ENCODE results near the gene THADA.
"Not testable (repeated sequence)": the region's sequence is repeated elsewhere in the genome, so short reads cannot be mapped to it uniquely, and the experiment has no call there.

THADA gene

DNA sequence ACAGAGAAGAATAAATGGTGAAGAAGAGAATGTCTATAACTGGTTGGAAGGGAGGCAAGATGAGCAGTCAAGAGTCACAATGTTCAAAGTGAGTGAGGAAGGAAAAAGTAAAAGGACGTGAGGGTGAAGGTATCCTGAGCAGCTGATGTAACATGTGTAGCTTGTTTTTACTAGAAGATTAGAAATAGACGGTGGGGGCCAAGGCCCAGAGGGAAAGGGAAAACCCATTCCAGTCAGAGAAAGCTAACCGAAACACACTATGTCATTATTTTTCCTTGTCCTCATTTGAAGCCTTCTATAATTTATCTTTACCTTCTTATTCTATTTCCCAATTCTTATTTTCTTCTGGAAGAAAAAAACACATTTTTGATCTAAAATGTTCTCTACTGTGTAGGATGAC, 176.6 kb downstream of the THADA start:
- DNase-seq, result no peak

DNA sequence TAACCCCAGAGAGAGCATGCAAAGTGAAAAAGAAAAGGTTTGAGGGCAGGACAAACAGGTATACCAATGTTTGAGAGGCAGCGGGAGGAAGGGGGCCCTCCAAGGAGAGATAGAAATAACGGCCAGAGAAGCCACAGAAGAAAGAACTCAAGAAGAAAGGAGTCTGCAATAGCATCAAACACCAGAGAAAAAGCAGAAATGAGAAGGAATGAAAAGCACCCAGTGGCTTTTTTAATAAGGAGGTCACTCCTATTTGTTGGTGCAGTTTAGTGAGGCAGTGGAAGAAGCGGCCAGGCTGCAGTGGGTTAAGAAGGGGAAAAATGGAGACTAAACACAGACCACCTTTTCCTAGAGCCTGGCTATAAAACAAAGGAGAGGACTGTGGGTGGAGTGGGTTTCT, 177.2 kb downstream of the THADA start:
- no peak for DNase-seq

DNA sequence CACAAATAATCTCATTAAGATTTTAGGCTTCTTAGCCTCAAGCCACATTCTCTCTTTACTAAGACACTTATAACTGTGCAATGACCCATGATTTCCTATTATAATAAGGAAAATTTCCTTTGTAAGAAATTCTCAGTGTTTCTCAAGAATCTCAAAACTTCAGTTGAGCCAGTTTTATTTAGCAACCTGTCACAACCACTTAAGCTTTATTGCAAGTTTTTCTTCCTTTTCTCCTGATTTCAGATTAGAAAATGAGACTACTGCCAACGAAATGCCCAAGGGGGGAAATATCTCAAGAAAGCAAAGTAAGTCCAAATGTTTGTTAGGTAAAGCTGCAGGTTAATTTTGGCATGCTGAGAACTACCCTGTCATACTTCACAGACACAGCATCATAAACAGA, 178.5 kb downstream of the THADA start:
- no peak for DNase-seq

- DNase-seq, result no peak
Observed at GRCh38 chr2:43415592-43415991, 180.2 kb downstream of the THADA start.

DNA sequence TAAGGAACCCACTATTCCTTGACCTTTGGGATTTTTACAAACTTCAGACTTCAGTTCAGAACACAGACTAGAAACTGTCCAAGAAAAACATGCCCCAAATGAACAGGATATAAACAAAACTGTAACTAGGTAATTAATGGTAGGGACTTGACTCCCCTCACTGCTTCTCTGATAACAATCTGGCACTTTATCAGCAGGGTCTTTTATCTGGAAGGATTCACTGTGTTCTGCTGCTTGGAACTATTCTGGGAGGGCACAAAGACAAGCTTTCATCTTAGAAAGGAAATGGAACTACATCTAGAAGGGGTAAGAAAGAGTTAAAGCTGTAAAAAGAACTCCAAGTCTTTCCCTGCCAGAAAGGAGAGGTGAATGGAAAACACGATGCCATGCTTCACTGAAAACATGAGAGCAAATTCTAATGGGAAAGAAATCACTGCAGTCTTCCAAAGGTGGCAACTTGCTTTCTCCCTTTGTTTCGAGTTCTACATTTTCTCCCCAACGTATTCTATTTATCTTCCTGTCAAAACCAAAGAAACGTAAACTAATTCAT, 181.2 kb downstream of the THADA start:
- DNase-seq, result no peak

DNA sequence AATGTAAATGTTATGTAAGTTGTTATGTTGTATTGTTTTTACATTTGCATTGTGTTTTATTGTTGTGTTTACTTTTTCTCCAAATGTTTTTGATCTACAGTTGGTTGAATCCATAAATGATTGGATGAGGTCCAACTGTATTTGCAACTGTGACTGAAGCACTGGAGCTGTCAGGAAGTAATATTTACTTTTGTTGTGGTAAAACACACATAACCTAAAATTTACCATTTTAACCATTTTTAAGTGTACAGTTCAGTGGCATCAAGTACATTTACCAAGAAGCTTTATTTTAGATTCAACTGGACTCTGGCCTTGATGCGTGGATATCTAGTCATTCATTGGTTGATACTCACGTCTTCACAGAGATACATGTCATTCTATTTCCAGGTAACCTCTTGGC, 181.8 kb downstream of the THADA start:
- DNase-seq, result no peak

GRCh38 chr2:43412114-43412753, 183.6 kb downstream of the THADA start:
- no peak for DNase-seq

DNA sequence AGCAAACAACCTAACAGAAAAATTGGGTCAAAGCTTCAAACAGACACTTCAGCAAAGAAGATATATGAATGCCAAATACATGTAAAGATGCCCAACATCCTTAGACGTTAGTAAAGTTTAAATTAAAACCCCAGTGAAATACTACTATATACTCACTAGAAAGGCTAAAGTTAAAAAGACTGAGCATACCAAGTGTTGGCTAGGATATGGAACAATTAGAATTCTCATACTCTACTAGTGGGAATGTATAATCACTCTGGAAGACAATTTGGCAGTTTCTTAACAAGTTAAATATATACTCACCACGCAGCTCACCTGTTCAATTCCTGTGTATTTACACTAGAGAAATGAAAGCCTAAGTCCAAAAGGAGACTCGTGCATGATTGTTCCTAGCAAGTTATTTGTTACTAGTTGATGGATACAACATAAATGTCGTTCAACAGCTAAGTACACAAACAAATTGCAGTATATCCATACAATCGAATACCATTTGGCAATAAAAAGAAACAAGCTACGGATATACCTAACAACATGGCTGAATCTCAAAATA, 185.7 kb downstream of the THADA start:
- DNase-seq, result no peak

GRCh38 chr2:43408407-43409160, 187.3 kb downstream of the THADA start:
- DNase-seq, result no peak

DNA sequence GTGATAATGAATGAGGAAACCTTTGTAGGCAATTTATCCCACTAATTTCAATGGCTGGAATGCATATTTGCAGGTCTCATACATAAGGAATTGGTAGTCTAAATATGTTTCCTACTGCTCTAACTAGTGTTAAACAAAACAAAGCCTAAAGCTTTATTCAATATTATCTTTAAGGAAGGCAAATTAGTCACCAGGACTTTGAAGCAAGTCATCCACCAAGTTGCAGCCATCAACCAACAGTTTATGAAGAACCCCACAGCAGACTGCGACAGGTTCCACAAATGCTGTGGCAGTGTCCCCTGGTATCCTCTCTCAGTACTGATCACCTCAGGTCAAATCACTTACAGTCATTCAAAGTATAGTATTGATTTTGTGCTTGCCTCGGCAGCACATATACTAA, 187.9 kb downstream of the THADA start:
- no peak for DNase-seq

DNA sequence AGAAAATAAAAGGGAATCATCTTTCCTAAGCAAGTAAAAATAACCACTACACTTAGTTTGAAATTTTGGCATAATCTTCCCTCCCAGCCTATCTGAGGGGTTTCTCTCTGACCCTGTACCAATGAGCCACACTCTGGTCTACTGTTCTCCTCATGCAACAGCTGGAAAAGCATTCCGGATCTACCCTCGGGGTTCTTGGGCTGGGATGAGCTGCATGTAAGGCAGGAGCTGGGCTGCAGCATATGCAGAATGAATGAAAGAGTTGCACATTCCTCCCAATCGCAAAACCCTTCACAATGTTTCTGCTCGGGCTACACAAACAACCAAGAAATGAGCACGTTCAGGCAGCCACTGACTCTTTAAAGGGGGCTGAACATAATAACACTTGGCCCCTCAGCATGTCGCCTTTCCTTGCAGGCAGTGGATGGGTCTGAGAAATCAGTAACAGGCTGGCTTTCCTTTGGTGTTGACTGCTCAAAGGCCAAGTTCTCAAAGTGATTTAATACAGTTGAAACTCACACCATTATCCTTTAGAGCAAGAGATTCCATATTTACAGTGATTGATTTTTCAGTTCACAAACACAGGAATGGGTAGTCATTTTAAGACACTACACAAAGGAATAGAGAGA, 189.1 kb downstream of the THADA start:
- DNase-seq, result no peak

DNA sequence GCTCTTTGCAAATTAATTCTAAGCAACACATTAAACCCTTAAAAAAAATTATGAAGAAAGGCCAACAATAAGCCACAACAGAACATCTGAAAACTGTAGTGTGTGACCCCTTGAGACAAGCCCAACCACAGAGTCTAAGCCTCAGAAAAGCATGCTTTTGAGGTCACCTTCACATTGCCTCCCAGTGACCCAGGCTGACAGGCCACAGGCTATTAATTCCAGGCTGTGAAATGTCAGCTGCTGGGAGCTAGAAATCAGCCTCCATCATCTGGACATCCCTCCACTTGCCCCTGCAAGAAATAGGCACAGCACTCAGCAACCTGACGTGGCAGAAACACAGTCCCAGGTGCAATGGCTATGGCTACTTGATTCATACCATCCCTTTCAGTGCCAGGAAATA, 190.0 kb downstream of the THADA start:
- no peak for DNase-seq

DNA sequence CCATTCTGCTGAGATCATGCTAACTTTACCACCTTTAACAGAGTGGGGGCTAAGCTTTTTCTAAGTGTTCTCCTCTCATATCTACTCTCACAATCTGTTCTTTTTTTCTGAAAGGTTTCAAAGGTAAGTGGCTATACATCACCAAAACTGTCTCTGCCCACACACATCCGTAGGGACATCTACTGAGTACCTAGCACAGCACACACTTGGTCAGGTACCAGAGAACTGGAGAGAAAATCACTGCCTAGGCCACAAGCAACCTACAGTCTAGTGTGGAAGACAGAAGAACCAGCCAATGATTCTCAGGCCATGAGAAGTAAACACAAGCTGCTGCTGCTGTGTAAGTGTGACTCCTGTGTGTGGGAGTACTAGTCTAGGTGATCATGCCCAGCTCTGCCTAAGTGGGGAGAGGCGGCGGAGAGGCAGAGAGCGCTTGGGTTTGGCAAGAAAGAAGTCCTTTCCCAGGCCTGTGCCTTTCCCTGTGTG, 193.3 kb downstream of the THADA start:
- DNase-seq, result peak in 11 of 56 donors; percentile 5 to 33 (median 17)

DNA sequence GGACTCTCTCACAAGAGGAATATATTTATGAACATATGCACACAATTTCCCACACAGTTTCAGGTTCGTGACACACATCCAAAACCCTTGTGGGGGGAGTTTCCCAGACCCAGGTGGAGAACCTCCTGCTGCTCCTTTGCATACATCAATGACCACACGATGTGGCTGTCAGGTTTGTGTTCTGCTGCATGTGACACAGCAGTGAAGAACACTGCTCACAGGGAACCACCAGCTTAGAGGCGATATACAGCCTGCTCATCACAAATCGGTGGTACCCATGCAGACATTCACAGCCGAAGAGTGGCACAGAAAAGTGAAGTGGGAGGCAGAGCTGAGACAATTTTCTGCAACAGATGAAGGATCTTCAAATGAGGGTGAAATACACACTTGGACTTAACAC, 193.8 kb downstream of the THADA start:
- DNase-seq, result peak in 2 of 56 donors; percentile 17 to 20

- DNase-seq, result no peak
Observed at GRCh38 chr2:43400508-43400907, 195.3 kb downstream of the THADA start.

GRCh38 chr2:43399515-43400264, 196.1 kb downstream of the THADA start:
- no peak for DNase-seq

DNA sequence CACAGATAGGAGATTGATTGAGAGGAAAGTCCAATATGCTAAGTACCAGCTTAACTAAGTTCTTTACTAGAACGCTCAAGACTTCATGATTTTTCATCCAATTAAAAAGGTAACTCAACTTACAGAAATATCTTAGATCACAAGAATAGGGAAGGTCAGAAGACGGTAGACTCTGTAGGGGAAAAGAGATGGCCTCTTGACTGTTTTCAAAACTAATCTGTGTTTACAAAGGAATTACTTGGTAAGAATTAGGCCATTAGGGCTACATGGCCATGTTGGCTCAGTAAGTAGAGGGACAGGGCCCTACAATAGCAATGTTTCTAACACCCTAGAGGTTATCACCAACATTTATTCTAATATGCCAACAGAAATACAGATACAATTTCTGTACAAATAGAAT, 196.7 kb downstream of the THADA start:
- DNase-seq, result no peak

- DNase-seq, result no peak
Observed at GRCh38 chr2:43397821-43398220, 198.0 kb downstream of the THADA start.

GRCh38 chr2:43397411-43397810, 198.4 kb downstream of the THADA start:
- DNase-seq, result no peak

DNA sequence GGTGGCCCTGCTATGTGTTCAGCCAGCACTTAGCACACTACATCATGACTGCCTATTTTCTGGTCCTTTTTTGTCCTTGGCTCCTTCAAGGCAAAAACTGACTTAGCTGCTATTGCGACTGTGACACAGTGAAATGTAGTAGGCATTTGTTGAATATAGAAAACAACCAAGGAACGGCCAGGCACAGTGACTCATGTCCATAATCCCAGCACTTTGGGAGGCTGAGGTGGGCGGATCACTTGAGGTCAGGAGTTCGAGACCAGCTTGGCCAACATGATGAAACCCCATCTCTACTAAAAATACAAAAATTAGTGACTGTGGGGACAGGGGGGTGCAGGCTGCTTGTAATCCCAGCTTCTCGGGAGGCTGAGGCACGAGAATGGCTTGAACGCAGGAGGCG, 199.5 kb downstream of the THADA start:
- not testable (repeated sequence) for DNase-seq

DNA sequence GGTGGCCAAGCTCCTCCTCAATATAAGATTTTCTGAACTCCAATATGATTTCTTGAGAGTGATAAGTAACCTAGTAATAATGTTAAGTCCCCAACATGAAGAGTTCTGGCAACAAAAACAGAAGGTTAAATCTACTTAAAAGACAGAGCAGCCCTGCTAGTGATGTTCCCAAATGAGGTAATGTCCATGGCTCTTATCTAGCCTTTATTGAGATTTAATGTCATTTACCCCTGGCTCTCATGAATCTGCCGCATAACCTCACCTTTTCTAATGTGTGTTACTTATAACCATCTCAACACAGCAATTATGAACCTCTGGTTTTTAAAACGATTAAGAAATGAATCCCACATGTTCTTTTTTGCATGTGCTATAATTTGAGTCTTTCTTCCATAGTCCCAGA, 201.9 kb downstream of the THADA start:
- no peak for DNase-seq
